GM04503 (cell line): ENCODE data around the gene NAP1L4.
"Not testable (repeated sequence)": the region's sequence is repeated elsewhere in the genome, so short reads cannot be mapped to it uniquely, and the experiment has no call there.

Source experiments
- DNase-seq: peaks from one replicate; pipeline ENCODE4 v3.0.0-alpha.2; 2012; ENCODE audit warnings: low read depth

The NAP1L4 gene

GRCh38 chr11:2958251-2958650 lies 33.9 kb downstream of the NAP1L4 start:
- DNase-seq = no peak

GRCh38 chr11:2955906-2956476 lies 36.1 kb downstream of the NAP1L4 start:
- DNase-seq = no peak

GRCh38 chr11:2954263-2954662 lies 37.9 kb downstream of the NAP1L4 start:
- DNase-seq = no peak

GRCh38 chr11:2952290-2952689 lies 39.8 kb downstream of the NAP1L4 start:
- no peak for DNase-seq

- no peak for DNase-seq
Measured at GRCh38 chr11:2951231-2952110, 40.7 kb downstream of the NAP1L4 start.

- no peak for DNase-seq
Measured at GRCh38 chr11:2950825-2951224, 41.3 kb downstream of the NAP1L4 start.

- DNase-seq = no peak
Measured at GRCh38 chr11:2949920-2950319, 42.2 kb downstream of the NAP1L4 start.

GRCh38 chr11:2947744-2948143 lies 44.4 kb downstream of the NAP1L4 start:
- DNase-seq = no peak

- no peak for DNase-seq
Measured at GRCh38 chr11:2945757-2946287, 46.3 kb downstream of the NAP1L4 start.

- DNase-seq = peak; percentile 37
Measured at GRCh38 chr11:2945031-2945756, 46.9 kb downstream of the NAP1L4 start.

GRCh38 chr11:2944530-2944929 lies 47.6 kb downstream of the NAP1L4 start:
- no peak for DNase-seq

- no peak for DNase-seq
Measured at GRCh38 chr11:2943711-2944118, 48.4 kb downstream of the NAP1L4 start.

- no peak for DNase-seq
Measured at GRCh38 chr11:2942872-2943710, 49.0 kb downstream of the NAP1L4 start.

- no peak for DNase-seq
Measured at GRCh38 chr11:2942447-2942846, 49.7 kb downstream of the NAP1L4 start.

- DNase-seq = no peak
Measured at GRCh38 chr11:2940921-2941821, 51.0 kb downstream of the NAP1L4 start.

GRCh38 chr11:2940147-2940920 lies 51.8 kb downstream of the NAP1L4 start:
- no peak for DNase-seq

- DNase-seq = not testable (repeated sequence)
Measured at GRCh38 chr11:2938458-2939418, 53.4 kb downstream of the NAP1L4 start.

- not testable (repeated sequence) for DNase-seq
Measured at GRCh38 chr11:2937641-2938457, 54.3 kb downstream of the NAP1L4 start.
